ENCODE results near the gene RIPK1. TPM values are rescaled to one million over a fixed set of nuclear protein-coding genes. Genes with fewer than 3 reads are reported as not detected.
A peak's percentile ranks its signal among the peaks of the same experiment; 100 is the strongest.

Gene RIPK1
- total and polyA plus RNA-seq, 9 of the 15 experiments (the other 6 are each of a cell fraction or from before 2014, with no cell fraction given) = 3.8 to 24.9 (median 17.7) TPM

- TF ChIP-seq, protein P1, sequence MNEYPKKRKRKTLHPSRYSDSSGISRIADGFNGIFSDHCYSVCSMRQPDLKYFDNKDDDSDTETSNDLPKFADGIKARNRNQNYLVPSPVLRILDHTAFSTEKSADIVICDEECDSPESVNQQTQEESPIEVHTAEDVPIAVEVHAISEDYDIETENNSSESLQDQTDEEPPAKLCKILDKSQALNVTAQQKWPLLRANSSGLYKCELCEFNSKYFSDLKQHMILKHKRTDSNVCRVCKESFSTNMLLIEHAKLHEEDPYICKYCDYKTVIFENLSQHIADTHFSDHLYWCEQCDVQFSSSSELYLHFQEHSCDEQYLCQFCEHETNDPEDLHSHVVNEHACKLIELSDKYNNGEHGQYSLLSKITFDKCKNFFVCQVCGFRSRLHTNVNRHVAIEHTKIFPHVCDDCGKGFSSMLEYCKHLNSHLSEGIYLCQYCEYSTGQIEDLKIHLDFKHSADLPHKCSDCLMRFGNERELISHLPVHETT (CRISPR knock-in tag; conservative IDR thresholded peaks at IDR 0.05 in 1 of 2, IDR thresholded peaks at IDR 0.05 in 1 of 2) = no peak
- TF ChIP-seq PHTF2 (CRISPR knock-in tag; IDR thresholded peaks at IDR 0.05) (no peak), CLOCK (CRISPR knock-in tag; IDR thresholded peaks at IDR 0.05; ENCODE audit: borderline replicate concordance) (no peak), ZNF121 (CRISPR knock-in tag; conservative IDR thresholded peaks at IDR 0.05) (no peak), RBM17 (IDR thresholded peaks at IDR 0.05; ENCODE audit: borderline replicate concordance, low read depth, low read length) (no peak), BRD9 (IDR thresholded peaks at IDR 0.05; ENCODE audit: low read depth, partially characterized antibody) (peak; percentile 86), CSDE1 (IDR thresholded peaks at IDR 0.05) (no peak), STAG1 (CRISPR knock-in tag; IDR thresholded peaks at IDR 0.05; ENCODE audit: borderline replicate concordance) (no peak), CBX5 (IDR thresholded peaks at IDR 0.05; ENCODE audit: borderline replicate concordance, low read depth) (no peak), ARID2 (IDR thresholded peaks at IDR 0.05) (no peak), TOE1 (IDR thresholded peaks at IDR 0.05; ENCODE audit: borderline replicate concordance) (no peak; the same call in 1 of the 2 replicates), TOE1 (CRISPR knock-in tag; IDR thresholded peaks at IDR 0.05; ENCODE audit: borderline replicate concordance, low read depth) (no peak), MEF2D (tag; conservative IDR thresholded peaks at IDR 0.05; ENCODE audit: low read depth) (no peak), CEBPG (CRISPR knock-in tag; IDR thresholded peaks at IDR 0.05) (no peak), CEBPG (tag; conservative IDR thresholded peaks at IDR 0.05 in 1 of 2, IDR thresholded peaks at IDR 0.05 in 1 of 2) (peak; percentile 19 to 37; a peak in 1 of 4 replicates), RBBP5 (IDR thresholded peaks at IDR 0.05; ENCODE audit: borderline replicate concordance, insufficient read depth, low read length, poor library complexity, severe bottlenecking) (no peak), ZBTB1 (CRISPR knock-in tag; IDR thresholded peaks at IDR 0.05; ENCODE audit: borderline replicate concordance, low read depth) (no peak), ZNF780A (CRISPR knock-in tag; IDR thresholded peaks at IDR 0.05) (no peak), ESRRA (IDR thresholded peaks at IDR 0.05; ENCODE audit: borderline replicate concordance, low read depth) (peak; percentile 91), CBX8 (IDR thresholded peaks at IDR 0.05; ENCODE audit: borderline replicate concordance, extremely low read depth, low read depth, low read length, poor library complexity, severe bottlenecking) (no peak), NCOR1 (IDR thresholded peaks at IDR 0.05) (peak; percentile 21; the same call in 1 of the 2 replicates), IFI16 (CRISPR knock-in tag; IDR thresholded peaks at IDR 0.05) (no peak)
- TF ChIP-seq, protein P2, sequence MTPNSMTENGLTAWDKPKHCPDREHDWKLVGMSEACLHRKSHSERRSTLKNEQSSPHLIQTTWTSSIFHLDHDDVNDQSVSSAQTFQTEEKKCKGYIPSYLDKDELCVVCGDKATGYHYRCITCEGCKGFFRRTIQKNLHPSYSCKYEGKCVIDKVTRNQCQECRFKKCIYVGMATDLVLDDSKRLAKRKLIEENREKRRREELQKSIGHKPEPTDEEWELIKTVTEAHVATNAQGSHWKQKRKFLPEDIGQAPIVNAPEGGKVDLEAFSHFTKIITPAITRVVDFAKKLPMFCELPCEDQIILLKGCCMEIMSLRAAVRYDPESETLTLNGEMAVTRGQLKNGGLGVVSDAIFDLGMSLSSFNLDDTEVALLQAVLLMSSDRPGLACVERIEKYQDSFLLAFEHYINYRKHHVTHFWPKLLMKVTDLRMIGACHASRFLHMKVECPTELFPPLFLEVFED (CRISPR knock-in tag; conservative IDR thresholded peaks at IDR 0.05) = 0 out of 2 replicates have a peak, but pooled peaks have one; percentile 41
Measured at GRCh38 chr6:3162067-3162497, 93.8 kb downstream of the RIPK1 start (continued).
